Neuronal stem cell (in vitro differentiated cells): ENCODE results near the gene NPAS2.

ENCODE experiments used
- DNase-seq: peaks from one replicate; pipeline ENCODE4 v3.0.0-alpha.2; 2013; ENCODE audit warnings: low spot score
- H2AFZ ChIP-seq: one replicate; pipeline ENCODE4 v1.6.1; 2013; ENCODE audit warnings: mild to moderate bottlenecking, low read length, inconsistent platforms
- H2AK5ac ChIP-seq: 2 replicates; pipeline ENCODE4 v1.6.1; 2013; ENCODE audit warnings: low read depth, mild to moderate bottlenecking, inconsistent platforms, low read length, moderate library complexity, mixed read lengths
- H2BK120ac ChIP-seq: 2 replicates; pipeline ENCODE4 v1.6.1; 2013; ENCODE audit warnings: low read depth, mild to moderate bottlenecking, inconsistent platforms, low read length, moderate library complexity, mixed read lengths
- H2BK12ac ChIP-seq: one replicate; pipeline ENCODE4 v1.6.1; 2013; ENCODE audit warnings: low read length, inconsistent platforms
- H2BK15ac ChIP-seq: 2 replicates; pipeline ENCODE4 v1.6.1; 2013; ENCODE audit warnings: mild to moderate bottlenecking, low read length, inconsistent platforms, mixed read lengths
- H2BK5ac ChIP-seq: one replicate; pipeline ENCODE4 v1.6.1; 2013; ENCODE audit warnings: inconsistent platforms, mild to moderate bottlenecking, low read length, moderate library complexity
- H3K14ac ChIP-seq: one replicate; pipeline ENCODE4 v1.6.1; 2013; ENCODE audit warnings: low read length, inconsistent platforms
- H3K18ac ChIP-seq: 2 replicates; pipeline ENCODE4 v1.6.1; 2013; ENCODE audit warnings: low read length, inconsistent platforms
- H3K23ac ChIP-seq: 2 replicates; pipeline ENCODE4 v1.6.1; 2013; ENCODE audit warnings: low read depth, mild to moderate bottlenecking, mixed read lengths, low read length, inconsistent platforms; ENCODE audit not compliant: poor library complexity
- H3K27ac ChIP-seq: replicated peaks from 3 replicates; pipeline ENCODE4 v1.5.1; 2013; ENCODE audit warnings: low read length, inconsistent platforms
- H3K27me3 ChIP-seq, 3 experiments: 2 replicates each; pipeline ENCODE4 v1.6.1; 2013; ENCODE audit warnings: low read length in 3 of 3, mild to moderate bottlenecking in 2 of 3, inconsistent platforms in 1 of 3, low read depth in 1 of 3, mixed read lengths in 1 of 3, moderate library complexity in 1 of 3; ENCODE audit not compliant: control insufficient read depth in 3 of 3, insufficient read depth in 3 of 3
- H3K36me3 ChIP-seq, 2 donors: replicated peaks in 1 of 2; 2 replicates each; pipeline ENCODE4 v1.6.1; 2013; ENCODE audit warnings: low read length in 2 of 2; ENCODE audit not compliant: control insufficient read depth in 2 of 2, insufficient read depth in 2 of 2
- H3K4ac ChIP-seq: 2 replicates; pipeline ENCODE4 v1.6.1; 2013; ENCODE audit warnings: inconsistent platforms, mild to moderate bottlenecking, low read length, moderate library complexity
- H3K4me1 ChIP-seq, 2 donors: 1 replicate in 1 of 2; 2 replicates in 1 of 2; pipeline ENCODE4 v1.6.1; 2013; ENCODE audit warnings: low read length in 2 of 2, low read depth in 1 of 2; ENCODE audit not compliant: control insufficient read depth in 2 of 2, insufficient read depth in 1 of 2
- H3K4me2 ChIP-seq: one replicate; pipeline ENCODE4 v1.6.1; 2013; ENCODE audit warnings: mild to moderate bottlenecking, low read length, inconsistent platforms; ENCODE audit not compliant: insufficient read depth, poor library complexity, severe bottlenecking
- H3K4me3 ChIP-seq, 2 donors: 2 replicates each; pipeline ENCODE4 v1.5.1; 2013; ENCODE audit warnings: low read length in 2 of 2, mild to moderate bottlenecking in 2 of 2, inconsistent platforms in 1 of 2, moderate library complexity in 1 of 2
- H3K79me1 ChIP-seq: one replicate; pipeline ENCODE4 v1.6.1; 2013; ENCODE audit warnings: low read depth, mild to moderate bottlenecking, inconsistent platforms, low read length, moderate library complexity
- H3K9ac ChIP-seq: one replicate; pipeline ENCODE4 v1.6.1; 2013; ENCODE audit warnings: mild to moderate bottlenecking, low read depth, low read length, inconsistent platforms; ENCODE audit not compliant: poor library complexity
- H3K9me3 ChIP-seq, 2 donors: replicated peaks in 1 of 2; 2 replicates each; pipeline versions ENCODE3 to v1.6.1; 2013; ENCODE audit warnings: low read length in 2 of 2, mild to moderate bottlenecking in 2 of 2, inconsistent platforms in 1 of 2, low read depth in 1 of 2, mixed read lengths in 1 of 2, moderate library complexity in 1 of 2; ENCODE audit not compliant: control insufficient read depth in 2 of 2, insufficient read depth in 1 of 2
- H4K8ac ChIP-seq: one replicate; pipeline ENCODE4 v1.6.1; 2013; ENCODE audit warnings: low read depth, mild to moderate bottlenecking, inconsistent platforms, low read length, moderate library complexity
- H4K91ac ChIP-seq: one replicate; pipeline ENCODE4 v1.6.1; 2013; ENCODE audit warnings: low read length, low read depth, mild to moderate bottlenecking, inconsistent platforms; ENCODE audit not compliant: poor library complexity
- WGBS, 2 donors: extraction: QIAGEN DNeasy Blood & Tissue Kit; methylation state at CpG; one replicate each; pipeline ENCODE4 v1.1.7; 2013; ENCODE audit warnings: missing lambda C conversion rate in 2 of 2, mixed read lengths in 1 of 2; ENCODE audit not compliant: insufficient read length in 2 of 2, insufficient replicate concordance in 1 of 2; ENCODE audit errors: extremely low coverage in 2 of 2; 5-methylcytosine and 5-hydroxymethylcytosine counted together

The NPAS2 gene

GRCh38 chr2:100808582-100808981, 11.4 kb upstream of the NPAS2 start:
- Histone ChIP-seq H3K27ac (no peak overlapping the region), H4K8ac (no peak overlapping the region), H3K4me3 (no peak overlapping the region), H3K9ac (no peak overlapping the region), H4K91ac (no peak overlapping the region), H3K14ac (no peak overlapping the region), H3K79me1 (no peaks in the 10 kb centered on the region), H2AFZ (no peak overlapping the region), H3K9me3 (no peaks in the 10 kb centered on the region), H3K36me3 (no peaks in the 10 kb centered on the region), H3K23ac (no peak overlapping the region), H2BK15ac (no peak overlapping the region), H3K4ac (no peak overlapping the region), H3K27me3 (peaks cover 0 to 16% (median 0%) of the 10 kb centered on the region in 3 experiments), H3K4me1 (peaks cover 0 to 3% of the 10 kb centered on the region in 2 donors), H3K4me2 (no peak overlapping the region), H2AK5ac (no peak overlapping the region), H3K18ac (no peak overlapping the region), H2BK5ac (no peak overlapping the region), H2BK12ac (no peak overlapping the region), H2BK120ac (no peak overlapping the region)
- no CpG with 5 or more reads among the region's 4 CpGs for WGBS, 2 donors
- no peak for DNase-seq

GRCh38 chr2:100809506-100809905, 10.4 kb upstream of the NPAS2 start:
- DNase-seq: no peak
- Histone ChIP-seq H2BK5ac (no peak overlapping the region), H2BK120ac (no peak overlapping the region), H3K23ac (no peak overlapping the region), H3K4ac (no peak overlapping the region), H3K4me3 (no peak overlapping the region), H2AFZ (no peak overlapping the region), H3K9me3 (no peaks in the 10 kb centered on the region), H4K91ac (no peak overlapping the region), H2BK15ac (no peak overlapping the region), H3K4me2 (no peak overlapping the region), H3K14ac (no peak overlapping the region), H2AK5ac (no peak overlapping the region), H3K36me3 (no peaks in the 10 kb centered on the region), H3K27ac (no peak overlapping the region), H3K4me1 (peaks cover 0 to 3% of the 10 kb centered on the region in 2 donors), H3K27me3 (peaks cover 0 to 21% (median 0%) of the 10 kb centered on the region in 3 experiments), H2BK12ac (no peak overlapping the region), H3K79me1 (no peaks in the 10 kb centered on the region), H3K9ac (no peak overlapping the region), H3K18ac (no peak overlapping the region), H4K8ac (no peak overlapping the region)
- no CpG with 5 or more reads among the region's 3 CpGs for WGBS, 2 donors

DNA sequence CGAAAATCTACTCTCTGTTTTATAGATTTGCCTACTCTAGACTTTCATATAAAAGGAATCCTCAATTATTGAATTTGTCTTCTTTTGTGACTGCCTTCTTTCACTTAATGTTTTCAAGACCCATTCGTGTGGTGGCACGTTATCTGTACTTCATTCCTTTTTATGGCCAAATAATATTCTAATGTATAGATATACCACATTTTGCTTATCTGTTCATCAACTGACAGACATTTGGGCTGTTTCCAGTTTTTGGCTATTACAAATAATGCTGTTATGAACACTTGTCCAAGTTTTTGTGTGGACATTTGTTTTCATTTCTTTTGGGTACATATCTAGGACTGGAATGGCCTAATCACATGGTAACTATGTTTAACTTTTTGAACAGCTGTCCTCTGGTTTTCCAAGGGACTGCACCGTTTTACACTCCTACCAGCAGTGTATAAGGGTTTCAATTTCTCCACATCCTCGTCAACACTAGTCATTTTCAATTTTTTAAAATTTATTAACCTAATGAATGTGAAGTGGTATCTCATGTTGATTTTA, 9.3 kb upstream of the NPAS2 start:
- Histone ChIP-seq H3K9ac (no peak overlapping the region), H3K14ac (no peak overlapping the region), H3K9me3 (no peaks in the 10 kb centered on the region), H3K79me1 (no peaks in the 10 kb centered on the region), H2BK120ac (no peak overlapping the region), H2AK5ac (no peak overlapping the region), H2BK15ac (no peak overlapping the region), H4K8ac (no peak overlapping the region), H3K23ac (no peak overlapping the region), H3K27ac (no peak overlapping the region), H2BK12ac (no peak overlapping the region), H3K27me3 (peaks cover 0 to 31% (median 0%) of the 10 kb centered on the region in 3 experiments), H3K4me3 (no peak overlapping the region), H3K18ac (no peak overlapping the region), H3K36me3 (no peaks in the 10 kb centered on the region), H3K4ac (no peak overlapping the region), H3K4me2 (no peak overlapping the region), H3K4me1 (peaks cover 0 to 3% of the 10 kb centered on the region in 2 donors), H4K91ac (no peak overlapping the region), H2BK5ac (no peak overlapping the region), H2AFZ (no peak overlapping the region)
- WGBS, 2 donors: no CpG with 5 or more reads among the region's 5 CpGs
- no peak for DNase-seq

DNA sequence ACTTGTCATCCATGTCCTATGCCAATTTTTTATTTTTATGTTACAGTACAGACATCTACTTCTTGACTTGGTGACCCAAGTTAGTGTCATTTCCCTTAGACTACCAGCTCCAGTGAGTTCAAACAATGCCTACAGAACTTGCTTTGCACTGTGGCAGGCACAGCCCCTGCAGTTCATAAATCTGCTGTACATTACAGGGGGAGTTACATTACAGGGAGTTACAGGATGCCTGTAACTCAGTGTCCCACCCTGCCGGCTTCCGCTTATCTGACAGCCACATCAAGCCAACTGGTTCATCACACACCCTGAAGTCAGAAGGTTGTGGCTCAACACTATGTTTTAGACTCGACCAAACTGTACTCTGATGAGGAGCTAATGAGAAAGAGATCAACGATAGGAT, 7.8 kb upstream of the NPAS2 start:
- Histone ChIP-seq H3K36me3 (no peaks in the 10 kb centered on the region), H2AK5ac (no peak overlapping the region), H4K8ac (no peak overlapping the region), H3K4me3 (no peak overlapping the region), H2BK12ac (no peak overlapping the region), H3K4ac (no peak overlapping the region), H3K4me2 (no peak overlapping the region), H3K14ac (no peak overlapping the region), H3K27ac (no peak overlapping the region), H2BK15ac (no peak overlapping the region), H3K9ac (no peak overlapping the region), H2BK120ac (no peak overlapping the region), H2AFZ (no peak overlapping the region), H3K79me1 (no peaks in the 10 kb centered on the region), H3K4me1 (peaks cover 0 to 3% of the 10 kb centered on the region in 2 donors), H2BK5ac (no peak overlapping the region), H3K23ac (no peak overlapping the region), H3K27me3 (peaks cover 0 to 41% (median 0%) of the 10 kb centered on the region in 3 experiments), H3K9me3 (no peaks in the 10 kb centered on the region), H4K91ac (no peak overlapping the region), H3K18ac (no peak overlapping the region)
- no peak for DNase-seq
- no CpG with 5 or more reads among the region's 4 CpGs for WGBS, 2 donors
